Panc1 (cell line): ENCODE measurements around the gene MAN2C1. TPM values are rescaled to one million over a fixed set of nuclear protein-coding genes. Genes with fewer than 3 reads are reported as not detected.

Experiments used
- ATAC-seq: fragments of 200-7000 bp; cut with Tn5 transposase; 2 replicates; pipeline ENCODE4 v1.9.1; 2020; ENCODE audit warnings: mild to moderate bottlenecking, moderate library complexity
- BruUV-seq: library from RNA; stranded (reverse); fragments of 400-500 nt; replicated peaks from 2 replicates; lab custom pipeline; 2021; lab: Mats Ljungman, UMichigan
- CTCF ChIA-PET: fragments of 300-600 bp; sonication (Branson Sonifier 250); formaldehyde crosslinking; loops from one replicate; lab custom pipeline; 2022; ENCODE audit warnings: antibody characterized with exemption; lab: Charles Lee
- POLR2A ChIA-PET: fragments of 300-600 bp; sonication (Branson Sonifier 250); formaldehyde crosslinking; loops from one replicate; lab custom pipeline; 2022; ENCODE audit warnings: antibody characterized with exemption; lab: Charles Lee
- DNase-seq: peaks from one replicate; pipeline ENCODE4 v3.0.0-alpha.2; 2010; ENCODE audit warnings: low read depth, low spot score
- H3K27ac ChIP-seq: 2 replicates; pipeline ENCODE4 v1.5.1; 2011; ENCODE audit warnings: mild to moderate bottlenecking, low read length, inconsistent platforms
- H3K27me3 ChIP-seq: fragments of 200-500 bp; sonication (Bioruptor generic); 2 replicates; pipeline ENCODE4 v1.6.0; 2014; ENCODE audit warnings: low read length, inconsistent platforms; ENCODE audit not compliant: control insufficient read depth, insufficient read depth
- H3K36me3 ChIP-seq: fragments of 200-500 bp; sonication (Bioruptor generic); 2 replicates; pipeline ENCODE4 v1.5.1; 2014; ENCODE audit warnings: inconsistent platforms, mild to moderate bottlenecking, low read length, moderate library complexity; ENCODE audit not compliant: control insufficient read depth, insufficient read depth
- H3K4me1 ChIP-seq: 2 replicates; pipeline ENCODE4 v1.5.1; 2011; ENCODE audit warnings: inconsistent platforms, mild to moderate bottlenecking, low read length, moderate library complexity; ENCODE audit not compliant: control insufficient read depth, insufficient read depth
- H3K4me3 ChIP-seq, 2 experiments: 2 replicates each; pipeline ENCODE4 v1.5.1; 2011 to 2012; ENCODE audit warnings: low read depth in 2 of 2, low read length in 2 of 2, mild to moderate bottlenecking in 2 of 2, inconsistent platforms in 1 of 2, moderate library complexity in 1 of 2
- H3K9me3 ChIP-seq: fragments of 200-500 bp; sonication (Bioruptor generic); 2 replicates; pipeline ENCODE4 v1.5.1; 2014; ENCODE audit warnings: low read depth, mild to moderate bottlenecking, inconsistent platforms, low read length, moderate library complexity; ENCODE audit not compliant: control insufficient read depth, insufficient read depth
- POLR2AphosphoS5 ChIP-seq: IDR thresholded peaks from 2 replicates; pipeline ENCODE4 v1.6.1; 2012; ENCODE audit warnings: mild to moderate bottlenecking, low read depth, low read length, moderate library complexity
- SIN3A ChIP-seq: IDR thresholded peaks from 2 replicates; pipeline ENCODE4 v1.6.1; 2012; ENCODE audit warnings: low read depth, mild to moderate bottlenecking, low read length, moderate library complexity, borderline replicate concordance; ENCODE audit not compliant: insufficient read depth
- TCF7L2 ChIP-seq: IDR thresholded peaks from 2 replicates; pipeline ENCODE4 v1.6.1; 2011; ENCODE audit warnings: mild to moderate bottlenecking, low read depth, low read length, inconsistent platforms
- in situ Hi-C: cut with HindIII; loops from 2 replicates; pipeline ENCODE4 v1.10.0; 2016; ENCODE audit warnings: low sequenced_read_pairs, low pct_unique_long_range_greater_than_20kb
- intact Hi-C: fragments of 100-400 bp; cut with micrococcal nuclease; formaldehyde crosslinking; loops from one replicate; pipeline ENCODE4 v1.10.0; 2022; ENCODE audit not compliant: unreplicated experiment
- total RNA-seq: library from RNA; stranded (reverse); gene quantifications from one replicate; pipeline ENCODE4 v1.2.1, GENCODE V29; 2021; ENCODE audit not compliant: unreplicated experiment
- TF ChIP-seq, protein P1 (sequence below): fragments of 450-650 bp; IDR thresholded peaks from 2 replicates; pipeline ENCODE4 v1.5.1; 2017; ENCODE audit warnings: mild to moderate bottlenecking
- TF ChIP-seq, protein P2 (sequence below), 2 experiments: IDR thresholded peaks; 2 replicates each; pipeline ENCODE4 v1.6.1; 2011 to 2012; ENCODE audit warnings: low read depth in 2 of 2, control low read depth in 1 of 2, low read length in 1 of 2, mild to moderate bottlenecking in 1 of 2, moderate library complexity in 1 of 2; ENCODE audit not compliant: insufficient read depth in 1 of 2

Gene MAN2C1
- total RNA-seq, 1 experiment from 2014 or later = 127 TPM

DNA sequence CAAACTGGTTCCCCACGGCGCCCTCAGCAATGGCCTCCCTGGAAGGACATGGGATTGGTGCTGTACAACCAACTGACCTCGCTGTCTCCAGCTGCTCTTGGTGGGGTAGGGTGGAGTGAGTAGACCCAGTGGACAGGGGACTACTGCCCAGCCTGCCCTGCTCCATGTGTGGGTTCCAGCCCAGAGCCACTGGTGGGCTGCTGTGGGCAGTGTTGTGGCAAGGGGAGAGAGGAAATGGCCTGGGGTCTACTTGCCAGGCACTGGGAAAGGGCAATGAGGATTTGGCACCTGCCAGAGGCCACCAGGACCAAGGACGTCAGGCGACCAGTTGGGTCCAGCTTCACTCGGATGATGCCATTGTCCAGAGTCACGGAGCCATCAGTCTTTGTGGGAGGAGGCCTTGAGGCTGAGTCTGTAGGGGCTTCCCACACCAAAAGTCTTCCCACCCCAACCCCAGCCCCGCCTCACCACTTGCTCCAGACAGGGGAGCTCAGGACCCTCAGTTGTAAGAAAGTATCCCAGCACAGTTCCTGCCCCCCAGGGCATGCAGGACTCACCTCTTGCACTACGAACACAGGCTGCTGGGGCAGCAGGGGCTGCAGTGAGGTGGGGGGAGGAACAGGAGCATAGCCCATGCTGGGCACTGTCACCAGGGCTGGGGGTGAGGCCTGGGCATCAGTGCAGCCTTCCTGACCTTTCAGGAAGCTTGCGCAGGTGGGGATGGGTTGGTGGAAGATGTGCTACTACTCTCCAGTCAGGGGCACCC lies 9.5 kb downstream of the MAN2C1 start:
- POLR2A ChIA-PET = interaction anchor here (0.6 kb wide), 1 partner anchor 322 kb away, joined by 4 read pairs; no protein-coding TSS in a partner anchor
- no peaks in the 10 kb centered on the region; the same call in 1 of the 2 replicates for H3K36me3 ChIP-seq
- CTCF ChIA-PET = no interaction called here

DNA sequence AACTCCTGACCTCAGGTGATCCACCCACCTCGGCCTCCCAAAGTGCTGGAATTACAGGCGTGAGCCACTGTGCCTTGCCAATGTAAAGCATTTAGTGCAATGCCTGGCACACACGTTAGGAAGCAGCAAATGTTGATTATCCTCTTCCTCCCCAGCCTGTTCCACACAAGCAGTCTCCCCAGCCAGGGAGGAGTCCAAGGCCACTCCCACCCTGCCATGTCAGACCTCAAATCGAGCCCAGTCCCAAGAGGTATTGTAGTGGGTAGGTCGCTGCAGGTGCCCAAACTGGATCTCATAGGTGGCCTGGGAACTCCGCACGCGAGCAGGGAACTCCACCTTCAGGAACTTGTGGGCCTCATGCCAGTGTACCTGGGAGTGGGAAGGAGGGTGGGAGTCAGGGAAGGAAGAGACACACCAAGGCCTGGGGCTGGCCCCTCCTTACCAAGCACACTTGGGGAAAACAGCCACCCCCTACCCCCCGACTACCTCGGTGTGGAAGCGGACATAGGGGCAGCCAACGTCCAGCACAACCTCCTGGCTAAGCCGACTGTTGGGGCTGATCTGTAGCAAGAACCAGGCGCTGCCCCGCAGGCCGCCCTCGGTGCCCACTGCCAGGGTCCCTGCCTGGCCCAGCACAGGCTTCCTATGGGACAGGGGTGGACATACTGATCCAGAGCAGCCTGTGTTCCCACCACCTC lies 10.3 kb downstream of the MAN2C1 start:
- Histone ChIP-seq H3K27ac (no peak overlapping the region), H3K27me3 (no peaks in the 10 kb centered on the region), H3K36me3 (no peaks in the 10 kb centered on the region; the same call in 1 of the 2 replicates), H3K9me3 (no peaks in the 10 kb centered on the region), H3K4me3 (no peak overlapping the region), H3K4me1 (no peaks in the 10 kb centered on the region)
- no TSS peak for BruUV-seq
- no peak for ATAC-seq
- in situ Hi-C loops = no loop called here
- no peak for DNase-seq
- POLR2A ChIA-PET = no interaction called here
- CTCF ChIA-PET = no interaction called here
- TF ChIP-seq TCF7L2 = no peak
- no peak for TF ChIP-seq SIN3A
- TF ChIP-seq, protein P1, sequence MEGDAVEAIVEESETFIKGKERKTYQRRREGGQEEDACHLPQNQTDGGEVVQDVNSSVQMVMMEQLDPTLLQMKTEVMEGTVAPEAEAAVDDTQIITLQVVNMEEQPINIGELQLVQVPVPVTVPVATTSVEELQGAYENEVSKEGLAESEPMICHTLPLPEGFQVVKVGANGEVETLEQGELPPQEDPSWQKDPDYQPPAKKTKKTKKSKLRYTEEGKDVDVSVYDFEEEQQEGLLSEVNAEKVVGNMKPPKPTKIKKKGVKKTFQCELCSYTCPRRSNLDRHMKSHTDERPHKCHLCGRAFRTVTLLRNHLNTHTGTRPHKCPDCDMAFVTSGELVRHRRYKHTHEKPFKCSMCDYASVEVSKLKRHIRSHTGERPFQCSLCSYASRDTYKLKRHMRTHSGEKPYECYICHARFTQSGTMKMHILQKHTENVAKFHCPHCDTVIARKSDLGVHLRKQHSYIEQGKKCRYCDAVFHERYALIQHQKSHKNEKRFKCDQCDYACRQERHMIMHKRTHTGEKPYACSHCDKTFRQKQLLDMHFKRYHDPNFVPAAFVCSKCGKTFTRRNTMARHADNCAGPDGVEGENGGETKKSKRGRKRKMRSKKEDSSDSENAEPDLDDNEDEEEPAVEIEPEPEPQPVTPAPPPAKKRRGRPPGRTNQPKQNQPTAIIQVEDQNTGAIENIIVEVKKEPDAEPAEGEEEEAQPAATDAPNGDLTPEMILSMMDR = no peak
- no peak for TF ChIP-seq POLR2AphosphoS5
- TF ChIP-seq, protein P2, sequence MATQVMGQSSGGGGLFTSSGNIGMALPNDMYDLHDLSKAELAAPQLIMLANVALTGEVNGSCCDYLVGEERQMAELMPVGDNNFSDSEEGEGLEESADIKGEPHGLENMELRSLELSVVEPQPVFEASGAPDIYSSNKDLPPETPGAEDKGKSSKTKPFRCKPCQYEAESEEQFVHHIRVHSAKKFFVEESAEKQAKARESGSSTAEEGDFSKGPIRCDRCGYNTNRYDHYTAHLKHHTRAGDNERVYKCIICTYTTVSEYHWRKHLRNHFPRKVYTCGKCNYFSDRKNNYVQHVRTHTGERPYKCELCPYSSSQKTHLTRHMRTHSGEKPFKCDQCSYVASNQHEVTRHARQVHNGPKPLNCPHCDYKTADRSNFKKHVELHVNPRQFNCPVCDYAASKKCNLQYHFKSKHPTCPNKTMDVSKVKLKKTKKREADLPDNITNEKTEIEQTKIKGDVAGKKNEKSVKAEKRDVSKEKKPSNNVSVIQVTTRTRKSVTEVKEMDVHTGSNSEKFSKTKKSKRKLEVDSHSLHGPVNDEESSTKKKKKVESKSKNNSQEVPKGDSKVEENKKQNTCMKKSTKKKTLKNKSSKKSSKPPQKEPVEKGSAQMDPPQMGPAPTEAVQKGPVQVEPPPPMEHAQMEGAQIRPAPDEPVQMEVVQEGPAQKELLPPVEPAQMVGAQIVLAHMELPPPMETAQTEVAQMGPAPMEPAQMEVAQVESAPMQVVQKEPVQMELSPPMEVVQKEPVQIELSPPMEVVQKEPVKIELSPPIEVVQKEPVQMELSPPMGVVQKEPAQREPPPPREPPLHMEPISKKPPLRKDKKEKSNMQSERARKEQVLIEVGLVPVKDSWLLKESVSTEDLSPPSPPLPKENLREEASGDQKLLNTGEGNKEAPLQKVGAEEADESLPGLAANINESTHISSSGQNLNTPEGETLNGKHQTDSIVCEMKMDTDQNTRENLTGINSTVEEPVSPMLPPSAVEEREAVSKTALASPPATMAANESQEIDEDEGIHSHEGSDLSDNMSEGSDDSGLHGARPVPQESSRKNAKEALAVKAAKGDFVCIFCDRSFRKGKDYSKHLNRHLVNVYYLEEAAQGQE (IDR thresholded peaks at IDR 0.05; ENCODE audit: insufficient read depth in 1 of 2, low read depth in 2 of 2, low read length in 1 of 2) = no peak
- intact Hi-C loops = no loop called here

More for the DNA sequence above, 9.5 kb downstream of the MAN2C1 start:
- no TSS peak for BruUV-seq
- intact Hi-C loops (no loop called here), in situ Hi-C loops (no loop called here)
- no peak overlapping the region for H3K4me3 ChIP-seq
- TF ChIP-seq POLR2AphosphoS5 (no peak), SIN3A (no peak), TCF7L2 (no peak)
- TF ChIP-seq, protein P1 = no peak
- TF ChIP-seq, protein P2 (IDR thresholded peaks at IDR 0.05; ENCODE audit: insufficient read depth in 1 of 2, low read depth in 2 of 2, low read length in 1 of 2) = no peak
- ATAC-seq = no peak
- H3K27ac ChIP-seq = no peak overlapping the region
- no peaks in the 10 kb centered on the region for H3K4me1 ChIP-seq
- DNase-seq = no peak
- H3K9me3 ChIP-seq = no peaks in the 10 kb centered on the region
- no peaks in the 10 kb centered on the region for H3K27me3 ChIP-seq
